ENCODE measurements around the gene PARD6B.

DNA sequence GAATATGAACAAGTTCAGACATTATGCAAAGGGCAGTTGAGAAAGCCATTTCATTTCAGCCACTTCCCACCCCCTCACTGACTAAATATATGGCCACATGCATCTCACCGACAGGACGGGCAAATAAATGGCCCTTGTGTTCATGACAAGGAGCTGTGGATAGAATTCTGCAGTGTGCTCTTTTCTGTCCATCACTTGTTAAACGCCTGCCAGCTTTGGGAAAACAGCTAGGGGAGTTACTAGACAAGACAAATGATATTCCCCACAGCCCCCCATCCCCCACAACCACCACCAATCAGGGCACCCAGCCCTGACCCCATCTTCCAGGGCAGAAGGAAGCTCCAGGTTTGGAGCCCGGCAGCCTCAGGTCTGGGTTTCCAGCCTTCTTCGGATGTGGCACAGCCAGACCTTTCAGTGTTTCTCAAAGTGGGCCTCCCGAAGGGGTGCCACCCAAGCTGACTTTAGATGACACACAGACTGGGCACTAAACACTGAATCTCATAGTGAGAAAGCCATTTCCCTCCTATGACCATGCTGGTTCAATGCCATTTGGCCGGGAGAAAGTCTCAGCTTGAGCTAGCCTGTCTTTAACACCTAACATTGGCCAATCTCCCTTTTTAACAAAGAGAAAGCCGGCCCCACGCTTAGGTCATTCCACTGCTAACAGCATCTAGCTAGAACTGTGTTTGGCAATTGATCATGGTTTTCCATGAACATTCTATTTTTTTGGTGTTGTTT is 36.1 kb upstream of the PARD6B start:
- TF ChIP-seq, protein P1, sequence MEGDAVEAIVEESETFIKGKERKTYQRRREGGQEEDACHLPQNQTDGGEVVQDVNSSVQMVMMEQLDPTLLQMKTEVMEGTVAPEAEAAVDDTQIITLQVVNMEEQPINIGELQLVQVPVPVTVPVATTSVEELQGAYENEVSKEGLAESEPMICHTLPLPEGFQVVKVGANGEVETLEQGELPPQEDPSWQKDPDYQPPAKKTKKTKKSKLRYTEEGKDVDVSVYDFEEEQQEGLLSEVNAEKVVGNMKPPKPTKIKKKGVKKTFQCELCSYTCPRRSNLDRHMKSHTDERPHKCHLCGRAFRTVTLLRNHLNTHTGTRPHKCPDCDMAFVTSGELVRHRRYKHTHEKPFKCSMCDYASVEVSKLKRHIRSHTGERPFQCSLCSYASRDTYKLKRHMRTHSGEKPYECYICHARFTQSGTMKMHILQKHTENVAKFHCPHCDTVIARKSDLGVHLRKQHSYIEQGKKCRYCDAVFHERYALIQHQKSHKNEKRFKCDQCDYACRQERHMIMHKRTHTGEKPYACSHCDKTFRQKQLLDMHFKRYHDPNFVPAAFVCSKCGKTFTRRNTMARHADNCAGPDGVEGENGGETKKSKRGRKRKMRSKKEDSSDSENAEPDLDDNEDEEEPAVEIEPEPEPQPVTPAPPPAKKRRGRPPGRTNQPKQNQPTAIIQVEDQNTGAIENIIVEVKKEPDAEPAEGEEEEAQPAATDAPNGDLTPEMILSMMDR (IDR thresholded peaks at IDR 0.05 in 8 of 11, conservative IDR thresholded peaks at IDR 0.05 in 3 of 11) = no peak
- no peak for TF ChIP-seq POLR2A (IDR thresholded peaks at IDR 0.05)
- no peak for TF ChIP-seq POLR2AphosphoS5 (IDR thresholded peaks at IDR 0.05)

All from spleen (tissue), 7 donors.